ACHN (cell line): Measurements from ENCODE around the gene ZNF429.
"Not testable (repeated sequence)": the region's sequence is repeated elsewhere in the genome, so short reads cannot be mapped to it uniquely, and the experiment has no call there.

Experiments
- DNase-seq: peaks from one replicate; pipeline ENCODE4 v3.0.0-alpha.2; 2015
- in situ Hi-C: cut with HindIII; loops from 2 replicates; pipeline ENCODE4 v1.10.0; 2017; ENCODE audit warnings: low sequenced_read_pairs, low pct_ligation_motif_present, low pct_unique_long_range_greater_than_20kb

ZNF429 gene

GRCh38 chr19:21585281-21585890 is 80.0 kb downstream of the ZNF429 start:
- in situ Hi-C loops = no loop called here
- no peak for DNase-seq

- in situ Hi-C loops = no loop called here
- no peak for DNase-seq
Observed at GRCh38 chr19:21586311-21587116, 81.1 kb downstream of the ZNF429 start.

GRCh38 chr19:21587117-21587461 is 81.7 kb downstream of the ZNF429 start:
- no peak for DNase-seq
- in situ Hi-C loops = no loop called here

DNA sequence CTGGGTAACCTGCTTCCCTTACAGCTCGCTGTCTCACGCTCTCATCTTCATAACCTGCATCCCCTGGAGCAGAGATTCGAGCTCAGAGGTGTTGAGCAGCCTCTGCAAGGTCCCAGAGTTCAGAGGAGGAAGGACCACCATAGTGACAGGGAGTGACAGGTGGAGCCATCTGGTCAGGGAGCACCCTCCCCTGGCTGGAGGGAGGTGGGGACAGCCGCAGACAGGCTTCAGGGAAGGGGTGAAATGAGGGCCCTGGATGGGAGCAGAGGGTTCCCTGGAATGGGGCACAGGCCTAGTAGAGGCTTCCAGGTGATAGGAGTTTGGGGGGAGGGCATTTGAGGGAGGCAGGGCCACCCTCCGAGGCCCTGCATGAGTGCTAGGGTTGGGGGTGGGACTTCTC is 82.1 kb downstream of the ZNF429 start:
- no peak for DNase-seq
- in situ Hi-C loops = no loop called here

DNA sequence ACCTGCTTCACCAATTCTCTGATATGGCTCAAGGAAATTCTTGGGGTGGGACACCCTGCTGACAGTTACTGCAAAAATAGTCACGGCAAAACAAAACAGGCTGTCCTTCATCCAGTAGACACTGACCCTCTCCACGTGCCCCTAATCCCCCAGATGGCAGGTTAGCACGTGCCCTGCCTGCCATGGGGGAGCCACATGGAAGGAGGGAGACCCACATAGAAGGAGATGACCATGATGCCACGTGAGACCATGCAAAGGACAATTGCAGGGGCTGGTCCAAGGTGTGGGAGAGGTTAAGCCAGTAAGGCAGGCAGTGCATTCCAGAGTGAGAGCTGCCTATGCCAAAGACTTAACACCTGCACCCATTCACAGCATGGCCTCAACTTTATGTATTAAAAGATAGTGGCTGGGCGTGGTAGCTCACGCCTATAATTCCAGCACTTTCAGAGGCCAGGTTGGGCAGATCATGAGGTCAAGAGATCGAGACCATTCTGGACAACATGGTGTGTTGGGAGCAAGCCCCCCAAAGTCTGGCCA is 82.7 kb downstream of the ZNF429 start:
- in situ Hi-C loops = no loop called here
- no peak for DNase-seq

DNA sequence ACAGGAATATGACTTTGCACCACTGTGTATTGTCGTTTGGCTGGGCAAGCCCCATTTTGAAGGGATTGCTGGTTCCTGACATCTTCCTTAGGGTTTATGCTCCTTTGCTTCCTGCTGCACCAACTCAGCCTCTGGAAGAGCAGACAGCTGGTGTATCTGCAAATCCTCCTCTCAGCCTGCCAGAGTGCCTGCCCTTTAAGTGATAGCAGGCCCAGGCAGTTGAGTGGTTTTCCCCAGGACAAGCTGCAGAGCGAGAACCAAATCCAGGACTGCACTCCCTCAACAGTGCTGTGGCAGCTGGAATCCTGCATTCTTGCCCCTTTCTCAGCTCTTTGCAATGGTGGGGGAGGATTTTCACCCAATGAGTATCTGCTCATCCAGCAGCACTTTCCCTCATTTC is 85.5 kb downstream of the ZNF429 start:
- in situ Hi-C loops = no loop called here

GRCh38 chr19:21593008-21593481 is 87.6 kb downstream of the ZNF429 start:
- in situ Hi-C loops = no loop called here
- DNase-seq = no peak

More for the DNA sequence above, 85.5 kb downstream of the ZNF429 start:
- DNase-seq = no peak

- in situ Hi-C loops = no loop called here
- DNase-seq = no peak
Observed at GRCh38 chr19:21593502-21593901, 88.1 kb downstream of the ZNF429 start.

DNA sequence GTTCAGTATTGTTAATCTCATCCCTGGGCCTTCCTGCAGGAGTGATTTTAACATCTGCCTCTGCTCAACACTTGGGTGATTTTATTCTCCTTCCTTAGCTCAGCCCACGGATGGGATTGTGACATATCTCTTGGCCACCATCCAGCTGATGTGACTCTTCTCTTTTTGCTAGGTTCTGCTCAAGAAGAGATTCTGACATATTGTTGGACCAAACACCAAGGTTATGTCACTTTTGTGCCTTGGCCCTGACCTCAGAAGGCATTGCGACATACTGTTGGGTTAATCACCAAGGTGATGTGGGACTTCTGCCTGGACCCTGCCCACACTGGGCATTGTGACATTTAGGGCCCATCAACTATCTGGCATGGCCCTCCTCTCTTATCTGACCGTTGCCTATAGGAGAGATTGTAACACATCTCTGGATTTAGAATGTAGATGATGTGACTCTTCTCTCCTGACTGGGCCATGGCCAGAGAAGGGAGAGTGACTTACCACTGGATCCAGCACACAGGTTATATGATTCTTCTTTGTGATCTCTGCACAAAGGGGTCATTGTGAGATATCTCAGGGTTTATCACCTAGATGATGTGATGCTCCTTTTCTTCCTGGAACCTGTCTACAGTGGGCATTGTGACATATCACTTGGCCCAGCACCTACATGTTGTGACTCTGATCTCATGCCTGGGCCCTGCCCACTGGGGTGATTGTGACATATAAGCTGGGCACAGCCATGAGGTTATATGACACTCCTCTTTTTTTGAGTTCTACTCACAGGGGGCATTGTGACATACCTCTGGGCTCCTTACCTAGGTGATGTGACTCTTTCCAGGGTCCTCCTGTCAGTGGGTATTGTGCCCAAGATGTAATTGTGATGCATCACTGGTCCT is 88.8 kb downstream of the ZNF429 start:
- in situ Hi-C loops = no loop called here
- DNase-seq = no peak

DNA sequence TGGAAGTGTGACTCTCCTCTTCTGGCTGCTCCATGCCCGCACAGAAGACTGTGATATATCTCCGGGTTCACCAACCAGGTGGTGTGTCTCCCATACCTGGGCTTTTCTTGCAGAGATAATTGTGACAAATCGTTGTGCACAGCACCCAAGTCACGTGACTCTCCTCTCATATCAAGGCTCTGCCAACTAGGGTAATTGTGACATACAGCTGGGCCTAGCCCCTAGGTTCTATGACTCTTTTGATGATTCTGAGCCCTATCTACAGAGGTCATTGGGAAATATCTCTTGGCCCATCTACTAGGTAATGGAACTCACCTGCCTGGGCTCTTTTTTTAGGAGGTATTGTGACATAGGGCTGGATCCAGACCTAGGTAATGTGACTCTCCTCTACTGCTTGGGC is 89.8 kb downstream of the ZNF429 start:
- no peak for DNase-seq
- in situ Hi-C loops = no loop called here

- in situ Hi-C loops = no loop called here
- no peak for DNase-seq
Observed at GRCh38 chr19:21602082-21602658, 96.8 kb downstream of the ZNF429 start.

GRCh38 chr19:21602659-21603430 is 97.4 kb downstream of the ZNF429 start:
- DNase-seq, in situ Hi-C loops: not testable (repeated sequence)

GRCh38 chr19:21603431-21604231 is 98.2 kb downstream of the ZNF429 start:
- in situ Hi-C loops = no loop called here
- DNase-seq = no peak

- DNase-seq = peak; percentile 25
- in situ Hi-C loops = no loop called here
Observed at GRCh38 chr19:21604351-21604926, 99.0 kb downstream of the ZNF429 start.
